GM19372 (cell line): ENCODE results near the gene GLT8D2.

Source experiments
- ATAC-seq: cut with Tn5 transposase; IDR thresholded peaks from one replicate; pipeline ENCODE4 v1.9.1; 2021; ENCODE audit warnings: mild to moderate bottlenecking, low read depth, moderate library complexity; ENCODE audit not compliant: unreplicated experiment

Gene GLT8D2

GRCh38 chr12:104006929-104007328 lies 43.1 kb downstream of the GLT8D2 start:
- no peak for ATAC-seq

GRCh38 chr12:104003596-104003995 lies 46.4 kb downstream of the GLT8D2 start:
- no peak for ATAC-seq

DNA sequence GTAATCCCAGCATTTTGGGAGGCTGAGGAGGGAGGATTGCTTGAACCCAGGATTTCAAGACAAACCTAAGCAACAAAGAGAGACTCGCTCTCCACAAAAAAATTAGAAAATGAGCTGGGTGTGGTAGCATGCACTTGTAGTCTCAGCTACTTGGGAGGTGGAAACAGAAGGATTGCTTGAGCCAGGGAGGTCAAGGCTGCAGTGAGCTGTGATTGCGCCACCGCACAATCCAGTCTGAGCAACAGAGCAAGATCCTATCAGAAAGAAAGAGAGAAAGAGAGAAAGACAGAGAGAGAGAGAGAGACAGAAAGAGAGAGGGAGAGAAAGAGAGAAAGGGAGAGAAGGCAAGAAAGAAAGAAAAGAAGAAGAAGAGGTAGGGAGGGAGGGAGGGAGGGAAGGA lies 47.3 kb downstream of the GLT8D2 start:
- no peak for ATAC-seq

DNA sequence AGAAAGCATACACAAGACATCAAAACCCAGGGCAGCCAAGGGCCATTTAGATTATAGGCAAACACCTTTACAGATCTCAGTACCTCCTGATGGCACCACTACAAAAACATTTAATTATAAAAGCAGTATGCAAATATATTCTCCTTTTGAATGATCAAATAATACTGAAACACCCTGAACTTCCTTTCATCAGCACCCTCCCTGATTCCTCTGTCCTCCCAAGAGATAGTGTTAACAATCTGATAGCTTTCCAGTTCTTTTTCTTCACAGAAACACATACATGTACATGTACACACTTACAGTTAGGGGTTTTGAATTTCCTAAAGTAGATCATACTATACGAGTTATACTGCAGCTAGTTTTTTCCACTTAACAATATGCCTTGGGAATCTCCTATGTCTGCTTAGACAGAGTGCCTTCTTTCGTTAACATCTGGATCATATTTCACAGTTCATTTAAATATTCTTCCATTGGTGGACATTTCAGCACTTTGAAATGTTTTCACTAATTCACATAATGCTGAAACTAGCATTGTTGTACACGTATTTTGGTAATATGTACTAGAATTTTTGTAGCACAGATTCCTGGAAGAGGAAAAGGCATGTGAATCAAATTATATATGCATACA lies 49.1 kb downstream of the GLT8D2 start:
- no peak for ATAC-seq

GRCh38 chr12:103998976-103999375 lies 51.0 kb downstream of the GLT8D2 start:
- ATAC-seq, result no peak

GRCh38 chr12:103997286-103997900 lies 52.6 kb downstream of the GLT8D2 start:
- no peak for ATAC-seq

GRCh38 chr12:103996595-103996994 lies 53.4 kb downstream of the GLT8D2 start:
- ATAC-seq, result no peak

- ATAC-seq, result no peak
Measured at GRCh38 chr12:103994235-103994634, 55.8 kb downstream of the GLT8D2 start.

GRCh38 chr12:103986829-103987228 lies 63.2 kb downstream of the GLT8D2 start:
- ATAC-seq, result no peak

- ATAC-seq, result no peak
Measured at GRCh38 chr12:103978384-103978982, 71.5 kb downstream of the GLT8D2 start.

GRCh38 chr12:103975368-103975767 lies 74.6 kb downstream of the GLT8D2 start:
- no peak for ATAC-seq

DNA sequence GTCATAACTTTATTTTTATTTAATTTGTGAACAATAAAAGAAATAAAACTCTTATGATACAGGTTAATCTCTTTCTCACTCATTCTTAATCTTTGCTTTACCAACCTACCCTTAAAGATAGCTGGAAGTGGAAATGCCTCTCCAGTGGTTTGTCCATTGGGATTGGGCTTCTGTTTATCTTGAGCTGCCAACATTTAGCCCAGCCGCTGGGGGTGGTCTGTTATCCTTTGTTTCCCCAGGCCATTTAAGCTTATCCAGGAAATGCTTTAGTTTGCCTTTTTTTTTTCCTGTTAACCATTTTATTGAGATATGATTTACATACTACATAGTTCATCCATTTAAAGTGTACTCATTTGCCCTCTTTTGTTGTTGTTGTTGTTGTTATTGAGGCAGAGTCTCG lies 76.1 kb downstream of the GLT8D2 start:
- no peak for ATAC-seq

- ATAC-seq, result no peak
Measured at GRCh38 chr12:103969391-103969790, 80.6 kb downstream of the GLT8D2 start.

DNA sequence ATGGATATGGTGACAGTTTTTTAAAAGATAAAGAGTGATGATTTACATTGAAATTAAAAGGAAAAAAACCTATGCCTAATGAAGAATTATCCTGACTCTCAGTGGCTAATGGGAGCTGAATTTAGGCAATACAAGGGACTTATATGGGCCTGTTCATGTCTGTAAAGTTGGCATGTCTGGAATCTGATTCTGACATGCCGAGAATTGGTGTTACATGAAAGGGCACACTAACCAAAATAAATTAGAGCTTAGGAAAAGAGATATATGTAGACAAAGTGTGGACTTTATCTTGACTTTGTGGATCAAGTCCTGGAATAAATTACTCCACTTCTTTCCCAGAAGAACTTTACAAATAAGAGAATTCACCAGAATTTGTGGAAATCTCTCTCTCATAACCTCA lies 83.3 kb downstream of the GLT8D2 start:
- ATAC-seq, result no peak

GRCh38 chr12:103965590-103966504 lies 84.1 kb downstream of the GLT8D2 start, which contains the start of gene TDG:
Gene TDG, plus strand, starts transcription at chr12:103965872. Its CDS starts 166 bp downstream, at chr12:103966038.
- ATAC-seq, result peak; percentile 96

GRCh38 chr12:103965255-103965589 lies 84.8 kb downstream of the GLT8D2 start:
- no peak for ATAC-seq

- ATAC-seq, result no peak
Measured at GRCh38 chr12:103964805-103965204, 85.2 kb downstream of the GLT8D2 start.

GRCh38 chr12:103962493-103962892 lies 87.5 kb downstream of the GLT8D2 start:
- ATAC-seq, result no peak

DNA sequence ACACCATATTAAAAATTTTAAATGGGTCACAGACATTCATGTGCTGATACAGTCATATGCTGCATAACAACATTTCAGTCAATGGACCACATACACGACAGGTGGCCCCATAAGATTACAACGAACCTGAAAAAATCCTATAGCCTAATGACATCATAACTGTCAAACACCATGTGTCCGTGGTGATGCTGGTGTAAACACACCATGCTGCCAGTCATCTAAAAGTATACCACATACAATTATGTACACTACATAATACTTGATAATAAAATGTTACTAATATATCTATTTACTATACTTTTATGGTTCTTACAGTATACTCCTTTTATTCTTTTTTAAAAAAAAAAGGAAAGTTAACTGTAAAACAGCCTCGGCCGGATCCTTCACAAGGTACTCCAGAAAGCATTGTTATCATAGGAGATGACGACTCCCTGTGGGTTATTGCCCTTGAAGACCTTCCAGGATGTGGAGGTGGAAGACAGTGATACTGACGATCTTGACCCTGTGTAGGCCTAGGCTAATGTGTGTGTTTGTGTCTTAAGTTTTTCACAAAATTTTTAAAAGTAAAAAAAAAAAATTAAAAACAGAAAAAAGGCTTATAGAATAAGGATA lies 89.3 kb downstream of the GLT8D2 start:
- ATAC-seq, result no peak

DNA sequence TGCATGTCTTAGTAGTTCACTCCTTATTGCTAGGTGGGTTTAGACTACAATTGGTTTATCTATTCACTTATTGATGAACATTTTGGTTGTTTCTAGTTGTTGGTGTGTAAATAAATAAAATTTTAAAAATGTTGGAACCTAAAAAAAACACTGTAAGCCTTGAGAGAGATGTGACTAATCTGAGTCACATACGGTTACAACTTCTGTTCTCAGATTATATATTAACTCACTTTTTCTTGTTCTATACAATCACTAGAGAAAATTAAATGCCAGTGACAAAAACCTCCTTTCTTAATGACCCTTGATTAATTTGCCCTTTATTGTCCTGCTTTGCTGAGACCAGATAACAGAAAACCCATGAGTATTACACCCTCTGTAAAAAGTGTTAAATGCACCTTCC lies 91.4 kb downstream of the GLT8D2 start:
- no peak for ATAC-seq
